Endothelial cell of hepatic sinusoid (primary cell): Measurements from ENCODE around the gene PCDHB14.
"Not testable (repeated sequence)": the region's sequence is repeated elsewhere in the genome, so short reads cannot be mapped to it uniquely, and the experiment has no call there.

Source experiments
- in situ Hi-C: cut with HindIII; loops from 2 replicates; pipeline ENCODE4 v1.10.0; 2017; ENCODE audit warnings: low sequenced_read_pairs

Gene PCDHB14

GRCh38 chr5:141223112-141223783, at the start of gene PCDHB14:
TSS of gene PCDHB14 (plus strand) at chr5:141223343. CDS start at chr5:141223506, 163 bp downstream.
- in situ Hi-C loops: no loop called here

- in situ Hi-C loops: loop anchor here (5.0 kb wide), 1 partner anchor 63 kb away; no protein-coding TSS in a partner anchor
Observed at GRCh38 chr5:141174291-141175104, 48.6 kb upstream of the PCDHB14 start.

- in situ Hi-C loops: loop anchor here (5.0 kb wide), 1 partner anchor 61 kb away; no protein-coding TSS in a partner anchor
Observed at GRCh38 chr5:141175933-141176332, 47.2 kb upstream of the PCDHB14 start.

- in situ Hi-C loops: loop anchor here (5.0 kb wide), 1 partner anchor 60 kb away; no protein-coding TSS in a partner anchor
Observed at GRCh38 chr5:141177577-141178191, 45.5 kb upstream of the PCDHB14 start, which contains the start of gene PCDHB8. TSS of gene PCDHB8 (plus strand) at chr5:141177790. CDS start at chr5:141178035, 245 bp downstream.

GRCh38 chr5:141179371-141179770, 43.8 kb upstream of the PCDHB14 start:
- in situ Hi-C loops: loop anchor here (5.0 kb wide), 1 partner anchor 58 kb away; no protein-coding TSS in a partner anchor

GRCh38 chr5:141179876-141180275, 43.3 kb upstream of the PCDHB14 start:
- in situ Hi-C loops: loop anchor here (5.0 kb wide), 1 partner anchor 57 kb away; no protein-coding TSS in a partner anchor

- in situ Hi-C loops: no loop called here
Observed at GRCh38 chr5:141180313-141180712, 42.8 kb upstream of the PCDHB14 start.

GRCh38 chr5:141182248-141182647, 40.9 kb upstream of the PCDHB14 start, which contains the start of gene PCDHB16:
TSS of gene PCDHB16 (plus strand) at chr5:141182387. CDS start at chr5:141182560, 173 bp downstream.
- in situ Hi-C loops: no loop called here

GRCh38 chr5:141184117-141184855, 38.9 kb upstream of the PCDHB14 start:
- in situ Hi-C loops: not testable (repeated sequence)

GRCh38 chr5:141186897-141187512, 36.1 kb upstream of the PCDHB14 start, which contains the start of gene PCDHB9:
TSS of gene PCDHB9 (plus strand) at chr5:141187161. CDS start at chr5:141187319, 158 bp downstream.
- in situ Hi-C loops: no loop called here

GRCh38 chr5:141188682-141189081, 34.5 kb upstream of the PCDHB14 start:
- in situ Hi-C loops: not testable (repeated sequence)

- in situ Hi-C loops: not testable (repeated sequence)
Observed at GRCh38 chr5:141189131-141189530, 34.0 kb upstream of the PCDHB14 start.

- in situ Hi-C loops: no loop called here
Observed at GRCh38 chr5:141192110-141192725, 30.9 kb upstream of the PCDHB14 start, which contains the start of gene PCDHB10. TSS of gene PCDHB10 (plus strand) at chr5:141192353. CDS start at chr5:141192553, 200 bp downstream.

GRCh38 chr5:141194332-141194731, 28.8 kb upstream of the PCDHB14 start:
- in situ Hi-C loops: not testable (repeated sequence)

GRCh38 chr5:141196363-141196762, 26.8 kb upstream of the PCDHB14 start:
- in situ Hi-C loops: no loop called here

- in situ Hi-C loops: no loop called here
Observed at GRCh38 chr5:141199359-141200235, 23.5 kb upstream of the PCDHB14 start, which contains the start of gene PCDHB11. TSS of gene PCDHB11 (plus strand) at chr5:141199627. CDS start at chr5:141199775, 148 bp downstream.

GRCh38 chr5:141201126-141201525, 22.0 kb upstream of the PCDHB14 start:
- in situ Hi-C loops: not testable (repeated sequence)

GRCh38 chr5:141201646-141202045, 21.5 kb upstream of the PCDHB14 start:
- in situ Hi-C loops: not testable (repeated sequence)
